Measurements from ENCODE around the gene MOGAT3. TPM values are rescaled to one million over a fixed set of nuclear protein-coding genes. Genes with fewer than 3 reads are reported as not detected.

Gene MOGAT3
- total and polyA plus RNA-seq, 2 experiments from 2014 or later: 6.3 to 14.0 TPM

DNA sequence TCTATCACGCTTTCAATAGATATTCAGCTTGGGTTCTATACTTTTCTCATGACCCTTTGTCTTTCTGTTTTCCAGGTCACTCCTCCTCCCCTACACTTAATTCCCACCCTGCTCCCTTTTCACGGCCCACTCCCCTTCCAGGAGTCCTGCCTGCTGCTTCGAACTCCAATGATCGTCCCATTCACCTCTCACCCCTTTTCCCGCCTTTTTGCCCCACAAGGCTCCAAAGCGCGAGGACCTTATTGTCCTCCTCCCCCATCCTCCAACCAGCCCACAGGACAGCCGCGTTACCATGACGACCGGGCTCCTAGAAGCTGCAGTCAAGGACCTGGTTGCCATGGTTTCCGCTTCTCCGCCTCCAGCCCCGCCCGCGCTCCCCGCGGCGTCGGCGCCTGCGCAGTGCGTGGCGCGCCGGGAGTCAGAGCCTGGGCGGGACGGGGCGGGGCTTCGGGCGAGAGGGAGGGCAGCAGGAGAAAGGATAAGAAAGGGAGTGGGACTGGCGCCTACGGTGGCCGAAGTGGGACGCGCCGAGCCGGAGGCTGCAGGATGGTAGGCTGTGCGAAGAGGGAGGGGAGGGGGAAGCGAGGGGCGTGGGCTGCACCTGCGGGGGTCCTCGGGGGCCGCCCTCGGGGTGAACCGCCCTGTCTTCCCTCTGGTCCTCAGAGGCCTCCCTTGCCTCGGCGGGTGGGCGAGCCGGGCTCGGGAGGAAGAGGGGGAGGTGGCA, 46.7 kb downstream of the MOGAT3 start, which contains the start of gene AP1S1:
AP1S1 (plus strand) TSS at position 508 of the 724 bp plus-strand sequence; CDS start at position 547, 39 bp downstream.
- H3K27ac ChIP-seq: peak within 1 kb of the TSS; percentile 60

DNA sequence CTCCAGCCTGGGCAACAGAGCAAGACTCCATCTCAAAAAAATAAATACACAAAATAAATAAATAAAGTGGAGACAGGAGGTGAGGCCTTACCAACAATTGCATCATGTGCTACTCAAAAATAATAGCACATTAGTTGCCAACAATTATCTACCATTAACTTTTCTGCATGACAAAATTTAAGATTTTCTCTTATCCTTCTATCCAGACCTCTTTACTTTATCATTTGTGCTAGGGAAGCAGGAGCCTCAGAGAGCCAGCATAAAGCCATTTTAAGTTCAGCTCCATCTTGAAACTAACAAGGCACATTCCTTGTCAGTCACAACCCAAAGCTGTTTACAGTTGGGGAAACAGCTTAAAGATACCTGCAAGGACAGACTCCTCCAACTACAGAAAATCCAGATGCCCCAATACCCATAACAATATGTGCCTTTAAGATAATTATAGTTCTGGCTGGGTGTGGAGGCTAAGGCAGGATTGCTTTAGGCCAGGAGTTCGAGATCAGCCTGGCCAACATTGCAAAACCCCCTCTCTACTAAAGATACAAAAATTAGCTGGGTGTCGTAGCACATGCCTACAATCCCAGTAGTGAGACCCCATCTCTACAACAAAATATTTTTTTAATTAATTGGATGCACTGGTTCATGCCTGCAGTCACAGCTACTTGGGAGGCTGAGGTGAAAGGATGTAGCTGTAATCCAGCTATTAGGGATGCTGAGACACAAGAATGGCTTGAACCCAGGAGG, 48.8 kb downstream of the MOGAT3 start:
- Histone ChIP-seq H2AFZ (no peak overlapping the region), H3K36me3 (replicated peaks; ENCODE audit: insufficient read depth, low read depth) (no peaks in the 10 kb centered on the region), H3K79me2 (peaks cover 16% of the 10 kb centered on the region), H3K9me2 (replicated peaks; ENCODE audit: insufficient read depth) (no peaks in the 10 kb centered on the region), H3K27me3 (no peaks in the 10 kb centered on the region), H4K20me1 (ENCODE audit: insufficient read depth, poor library complexity, severe bottlenecking) (no peaks in the 10 kb centered on the region), H3K27ac (no peak overlapping the region), H3K4me3 (no peak overlapping the region), H3K4me2 (no peak overlapping the region), H3K4me1 (ENCODE audit: insufficient read depth) (no peaks in the 10 kb centered on the region), H3K9me3 (ENCODE audit: low read depth) (no peaks in the 10 kb centered on the region)
- WGBS (ENCODE audit: low lambda C conversion rate, missing lambda C conversion rate): 71% methylated on average over 2 of the region's 2 CpGs
- no peak for DNase-seq (ENCODE audit: low spot score)
- TF ChIP-seq EZH2phosphoT487 (IDR thresholded peaks at IDR 0.05; ENCODE audit: low read depth, severe bottlenecking, unreplicated experiment) (no peak), EZH2 (IDR thresholded peaks at IDR 0.05; ENCODE audit: borderline replicate concordance) (no peak)
- TF ChIP-seq, protein P1, sequence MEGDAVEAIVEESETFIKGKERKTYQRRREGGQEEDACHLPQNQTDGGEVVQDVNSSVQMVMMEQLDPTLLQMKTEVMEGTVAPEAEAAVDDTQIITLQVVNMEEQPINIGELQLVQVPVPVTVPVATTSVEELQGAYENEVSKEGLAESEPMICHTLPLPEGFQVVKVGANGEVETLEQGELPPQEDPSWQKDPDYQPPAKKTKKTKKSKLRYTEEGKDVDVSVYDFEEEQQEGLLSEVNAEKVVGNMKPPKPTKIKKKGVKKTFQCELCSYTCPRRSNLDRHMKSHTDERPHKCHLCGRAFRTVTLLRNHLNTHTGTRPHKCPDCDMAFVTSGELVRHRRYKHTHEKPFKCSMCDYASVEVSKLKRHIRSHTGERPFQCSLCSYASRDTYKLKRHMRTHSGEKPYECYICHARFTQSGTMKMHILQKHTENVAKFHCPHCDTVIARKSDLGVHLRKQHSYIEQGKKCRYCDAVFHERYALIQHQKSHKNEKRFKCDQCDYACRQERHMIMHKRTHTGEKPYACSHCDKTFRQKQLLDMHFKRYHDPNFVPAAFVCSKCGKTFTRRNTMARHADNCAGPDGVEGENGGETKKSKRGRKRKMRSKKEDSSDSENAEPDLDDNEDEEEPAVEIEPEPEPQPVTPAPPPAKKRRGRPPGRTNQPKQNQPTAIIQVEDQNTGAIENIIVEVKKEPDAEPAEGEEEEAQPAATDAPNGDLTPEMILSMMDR (IDR thresholded peaks at IDR 0.05; ENCODE audit: poor library complexity): no peak

More for the DNA sequence above, 46.7 kb downstream of the MOGAT3 start, which contains the start of gene AP1S1:
- Histone ChIP-seq H4K20me1 (ENCODE audit: insufficient read depth, poor library complexity, severe bottlenecking) (no peaks in the 10 kb centered on the region), H3K27me3 (no peaks in the 10 kb centered on the region), H3K4me1 (ENCODE audit: insufficient read depth) (no peaks in the 10 kb centered on the region), H3K36me3 (replicated peaks; ENCODE audit: insufficient read depth, low read depth) (no peaks in the 10 kb centered on the region), H3K4me2 (peak within 1 kb of the TSS; percentile 98), H3K79me2 (peaks cover 16% of the 10 kb centered on the region), H3K9me3 (ENCODE audit: low read depth) (no peaks in the 10 kb centered on the region), H3K9me2 (replicated peaks; ENCODE audit: insufficient read depth) (no peaks in the 10 kb centered on the region), H3K4me3 (peak within 1 kb of the TSS; percentile 92), H2AFZ (peak within 1 kb of the TSS; percentile 85)
- TF ChIP-seq EZH2 (IDR thresholded peaks at IDR 0.05; ENCODE audit: borderline replicate concordance): no peak
- TF ChIP-seq, protein P1 (IDR thresholded peaks at IDR 0.05; ENCODE audit: poor library complexity): no peak
- no peak for TF ChIP-seq EZH2phosphoT487 (IDR thresholded peaks at IDR 0.05; ENCODE audit: low read depth, severe bottlenecking, unreplicated experiment)
- peak; percentile 98 for DNase-seq (ENCODE audit: low spot score)
- WGBS (ENCODE audit: low lambda C conversion rate, missing lambda C conversion rate): 12% methylated on average over 15 of the region's 51 CpGs

Small RNA genes within 50 kb of the gene (microRNA-seq; reads per million reads assigned to microRNA genes)
- not detected for gene MIR4653

Small RNA genes within 50 kb of the gene (small RNA-seq; reads per million reads assigned to genes)
- not detected for gene MIR4653

Other genes starting within 250 kb of the MOGAT3 start
- gene MUC12, start 231.5 kb downstream of the MOGAT3 start, total RNA-seq: 4.0 and 8.5 TPM in 2 replicates
- 7.3 and 9.2 TPM in 2 replicates for gene MUC12, start 231.5 kb downstream of the MOGAT3 start, polyA plus RNA-seq
- 8.7 and 18.3 TPM in 2 replicates for gene MUC17, start 181.0 kb downstream of the MOGAT3 start, total RNA-seq
- gene MUC17, start 181.0 kb downstream of the MOGAT3 start, polyA plus RNA-seq: 2.9 and 5.5 TPM in 2 replicates
- 10.0 and 13.1 TPM in 2 replicates for gene TRIM56, start 115.6 kb downstream of the MOGAT3 start, total RNA-seq
- 25.7 and 27.2 TPM in 2 replicates for gene TRIM56, start 115.6 kb downstream of the MOGAT3 start, polyA plus RNA-seq
- gene SERPINE1, start 73.9 kb downstream of the MOGAT3 start, total RNA-seq: 81.8 and 98.2 TPM in 2 replicates
- 181 and 185 TPM in 2 replicates for gene SERPINE1, start 73.9 kb downstream of the MOGAT3 start, polyA plus RNA-seq
- gene AP1S1, start 46.6 kb downstream of the MOGAT3 start, total RNA-seq: 85.8 and 118 TPM in 2 replicates
- gene AP1S1, start 46.6 kb downstream of the MOGAT3 start, polyA plus RNA-seq: 31.1 and 32.0 TPM in 2 replicates
- 0.30 and 0.32 TPM in 2 replicates for gene VGF, start 35.5 kb downstream of the MOGAT3 start, total RNA-seq
- 0.19 and 0.80 TPM in 2 replicates for gene VGF, start 35.5 kb downstream of the MOGAT3 start, polyA plus RNA-seq
- gene NAT16, start 20.7 kb downstream of the MOGAT3 start, total RNA-seq: not detected in 2 replicates
- gene NAT16, start 20.7 kb downstream of the MOGAT3 start, polyA plus RNA-seq: not detected in 2 replicates
- 29.5 and 37.6 TPM in 2 replicates for gene PLOD3, start 16.5 kb upstream of the MOGAT3 start, total RNA-seq
- gene PLOD3, start 16.5 kb upstream of the MOGAT3 start, polyA plus RNA-seq: 127 and 129 TPM in 2 replicates
- 105 and 110 TPM in 2 replicates for gene ZNHIT1, start 17.1 kb upstream of the MOGAT3 start, total RNA-seq
- 117 and 145 TPM in 2 replicates for gene ZNHIT1, start 17.1 kb upstream of the MOGAT3 start, polyA plus RNA-seq
- 11.4 and 14.3 TPM in 2 replicates for gene CLDN15, start 36.8 kb upstream of the MOGAT3 start, total RNA-seq
- gene CLDN15, start 36.8 kb upstream of the MOGAT3 start, polyA plus RNA-seq: 25.7 and 38.8 TPM in 2 replicates
- 131 and 150 TPM in 2 replicates for gene FIS1, start 44.0 kb upstream of the MOGAT3 start, total RNA-seq
- 193 and 238 TPM in 2 replicates for gene FIS1, start 44.0 kb upstream of the MOGAT3 start, polyA plus RNA-seq
- gene IFT22, start 120.8 kb upstream of the MOGAT3 start, total RNA-seq: 24.2 and 30.5 TPM in 2 replicates
- 29.8 and 42.2 TPM in 2 replicates for gene IFT22, start 120.8 kb upstream of the MOGAT3 start, polyA plus RNA-seq
- gene COL26A1, start 161.8 kb upstream of the MOGAT3 start, total RNA-seq: 9.4 and 11.6 TPM in 2 replicates
- gene COL26A1, start 161.8 kb upstream of the MOGAT3 start, polyA plus RNA-seq: 10.8 and 19.1 TPM in 2 replicates